SU-DHL-6 (cell line): ENCODE measurements around the gene MUC6.

Experiments used
- H2AFZ ChIP-seq: fragments of 200-600 bp; sonication (generic); 2 replicates; pipeline ENCODE4 v1.6.1; 2014; ENCODE audit warnings: low read depth, mild to moderate bottlenecking, moderate library complexity, mixed read lengths, antibody characterized with exemption, low read length; ENCODE audit not compliant: severe bottlenecking
- H3F3A ChIP-seq: fragments of 200-600 bp; shearing (Covaris generic); 2 replicates; pipeline ENCODE4 v1.6.0; 2016; ENCODE audit warnings: antibody characterized with exemption, mild to moderate bottlenecking; ENCODE audit not compliant: insufficient read depth
- H3K27ac ChIP-seq: fragments of 200-600 bp; sonication (generic); 2 replicates; pipeline ENCODE4 v1.5.1; 2016; ENCODE audit warnings: low read depth, mild to moderate bottlenecking, low read length, moderate library complexity, mixed read lengths
- H3K27me3 ChIP-seq: fragments of 200-600 bp; sonication (generic), shearing (Covaris generic); 2 replicates; pipeline ENCODE4 v1.6.0; 2014; ENCODE audit warnings: mild to moderate bottlenecking, low read length
- H3K36me3 ChIP-seq: fragments of 200-600 bp; sonication (generic); 2 replicates; pipeline ENCODE4 v1.6.1; 2014; ENCODE audit warnings: mild to moderate bottlenecking, low read length, mixed read lengths
- H3K4me2 ChIP-seq: fragments of 300-600, 200-600 bp; shearing (Covaris generic), sonication (generic); 2 replicates; pipeline ENCODE4 v1.6.0; 2014; ENCODE audit warnings: low read length, low read depth, mild to moderate bottlenecking; ENCODE audit not compliant: poor library complexity, severe bottlenecking
- H3K4me3 ChIP-seq: fragments of 200-600 bp; sonication (generic); 2 replicates; pipeline ENCODE4 v1.5.1; 2014; ENCODE audit warnings: antibody characterized with exemption, low read length, mild to moderate bottlenecking, mixed read lengths; ENCODE audit not compliant: insufficient read depth, poor library complexity, severe bottlenecking
- H3K79me2 ChIP-seq: fragments of 200-600 bp; sonication (generic); 2 replicates; pipeline ENCODE4 v1.6.1; 2014; ENCODE audit warnings: mild to moderate bottlenecking, low read length, moderate library complexity; ENCODE audit not compliant: insufficient read depth
- H3K9ac ChIP-seq: fragments of 200-600 bp; sonication (generic); 2 replicates; pipeline ENCODE4 v1.7.0; 2014; ENCODE audit warnings: mild to moderate bottlenecking, low read length
- H3K9me2 ChIP-seq: fragments of 200-600 bp; sonication (generic); replicated peaks from 2 replicates; pipeline ENCODE4 v1.6.1; 2014; ENCODE audit warnings: low read length; ENCODE audit not compliant: insufficient read depth
- H3K9me3 ChIP-seq: fragments of 200-600 bp; sonication (generic); 2 replicates; pipeline ENCODE4 v1.6.1; 2014; ENCODE audit warnings: low read length, mixed read lengths; ENCODE audit not compliant: insufficient read depth
- H4K20me1 ChIP-seq: fragments of 200-600 bp; sonication (generic); 2 replicates; pipeline ENCODE4 v1.6.1; 2014; ENCODE audit warnings: low read depth, mild to moderate bottlenecking, antibody characterized with exemption, low read length, moderate library complexity, mixed read lengths
- CTCF ChIP-seq: fragments of 200-600 bp; sonication (generic); IDR thresholded peaks from one replicate; pipeline ENCODE4 v1.5.1; 2017; ENCODE audit warnings: antibody characterized with exemption, mild to moderate bottlenecking, low read length, moderate library complexity; ENCODE audit not compliant: insufficient read depth, poor library complexity, severe bottlenecking
- EZH2phosphoT487 ChIP-seq: fragments of 200-600 bp; sonication (generic), shearing (Covaris generic); conservative IDR thresholded peaks from 2 replicates; pipeline ENCODE4 v1.6.1; 2018; ENCODE audit warnings: mild to moderate bottlenecking, antibody characterized with exemption, low read length, moderate library complexity, mixed read lengths

MUC6 gene

GRCh38 chr11:1083621-1084551 lies 47.4 kb upstream of the MUC6 start:
- H3K9me3 ChIP-seq: no peaks in the 10 kb centered on the region
- H3K4me3 ChIP-seq: no peak overlapping the region
- no peaks in the 10 kb centered on the region for H3K79me2 ChIP-seq
- H3F3A ChIP-seq: no peaks in the 10 kb centered on the region
- H4K20me1 ChIP-seq: no peaks in the 10 kb centered on the region
- H3K9me2 ChIP-seq: no peaks in the 10 kb centered on the region
- TF ChIP-seq EZH2phosphoT487: no peak
- TF ChIP-seq CTCF: no peak
- no peak overlapping the region for H3K4me2 ChIP-seq
- no peaks in the 10 kb centered on the region for H3K36me3 ChIP-seq
- no peak overlapping the region for H2AFZ ChIP-seq
- H3K27ac ChIP-seq: no peak overlapping the region
- H3K9ac ChIP-seq: no peak overlapping the region
- no peaks in the 10 kb centered on the region for H3K27me3 ChIP-seq

GRCh38 chr11:1082728-1083620 lies 46.5 kb upstream of the MUC6 start:
- Histone ChIP-seq H3K36me3 (no peaks in the 10 kb centered on the region), H3K9ac (no peak overlapping the region), H4K20me1 (no peaks in the 10 kb centered on the region), H2AFZ (no peak overlapping the region), H3K4me2 (no peak overlapping the region), H3K27ac (no peak overlapping the region), H3K27me3 (no peaks in the 10 kb centered on the region), H3K79me2 (no peaks in the 10 kb centered on the region), H3K9me2 (no peaks in the 10 kb centered on the region), H3K4me3 (no peak overlapping the region), H3F3A (no peaks in the 10 kb centered on the region), H3K9me3 (no peaks in the 10 kb centered on the region)
- TF ChIP-seq EZH2phosphoT487: no peak
- TF ChIP-seq CTCF: no peak

GRCh38 chr11:1082346-1082727 lies 45.8 kb upstream of the MUC6 start:
- no peaks in the 10 kb centered on the region for H3K9me3 ChIP-seq
- TF ChIP-seq EZH2phosphoT487 (no peak), CTCF (no peak)
- H3K27me3 ChIP-seq: no peaks in the 10 kb centered on the region

More at GRCh38 chr11:1082346-1082727, 45.8 kb upstream of the MUC6 start:
- H3K79me2 ChIP-seq: no peaks in the 10 kb centered on the region
- H3K4me2 ChIP-seq: no peak overlapping the region
- no peak overlapping the region for H2AFZ ChIP-seq
- no peak overlapping the region for H3K4me3 ChIP-seq
- no peaks in the 10 kb centered on the region for H3K9me2 ChIP-seq
- H3K9ac ChIP-seq: no peak overlapping the region
- no peaks in the 10 kb centered on the region for H3F3A ChIP-seq
- no peaks in the 10 kb centered on the region for H3K36me3 ChIP-seq
- no peaks in the 10 kb centered on the region for H4K20me1 ChIP-seq
- no peak overlapping the region for H3K27ac ChIP-seq
